Brain microvascular endothelial cell (primary cell): ENCODE data around the gene TMCO1.
A peak's percentile ranks its signal among the peaks of the same experiment; 100 is the strongest.
"Not testable (repeated sequence)": the region's sequence is repeated elsewhere in the genome, so short reads cannot be mapped to it uniquely, and the experiment has no call there.

ENCODE experiments used
- DNase-seq: peaks from one replicate; pipeline ENCODE4 v3.0.0-alpha.2; 2020
- H3K27ac ChIP-seq: fragments of 250-450 bp; sonication (Bioruptor Pico); 2 replicates; pipeline ENCODE4 v1.5.1; 2020; ENCODE audit warnings: mild to moderate bottlenecking, moderate library complexity
- H3K27me3 ChIP-seq: fragments of 250-450 bp; sonication (Bioruptor Pico); replicated peaks from 2 replicates; pipeline ENCODE4 v1.5.1; 2020; ENCODE audit warnings: mild to moderate bottlenecking
- H3K36me3 ChIP-seq: fragments of 250-450 bp; sonication (Bioruptor Pico); replicated peaks from 2 replicates; pipeline ENCODE4 v1.5.1; 2020; ENCODE audit warnings: mild to moderate bottlenecking
- H3K4me3 ChIP-seq: 2 replicates; pipeline ENCODE4 v1.5.1; 2011; ENCODE audit warnings: low read depth, mild to moderate bottlenecking, control low read depth, low read length, moderate library complexity
- in situ Hi-C: cut with HindIII; loops from 2 replicates; pipeline ENCODE4 v1.10.0; 2017; ENCODE audit warnings: low sequenced_read_pairs, low pct_ligation_motif_present
- TF ChIP-seq, protein P1 (sequence below): IDR thresholded peaks from 2 replicates; pipeline ENCODE4 v1.5.1; 2011; ENCODE audit warnings: low read depth, mild to moderate bottlenecking, moderate library complexity, low read length, control low read depth, inconsistent platforms; ENCODE audit errors: missing control alignments

Gene TMCO1

DNA sequence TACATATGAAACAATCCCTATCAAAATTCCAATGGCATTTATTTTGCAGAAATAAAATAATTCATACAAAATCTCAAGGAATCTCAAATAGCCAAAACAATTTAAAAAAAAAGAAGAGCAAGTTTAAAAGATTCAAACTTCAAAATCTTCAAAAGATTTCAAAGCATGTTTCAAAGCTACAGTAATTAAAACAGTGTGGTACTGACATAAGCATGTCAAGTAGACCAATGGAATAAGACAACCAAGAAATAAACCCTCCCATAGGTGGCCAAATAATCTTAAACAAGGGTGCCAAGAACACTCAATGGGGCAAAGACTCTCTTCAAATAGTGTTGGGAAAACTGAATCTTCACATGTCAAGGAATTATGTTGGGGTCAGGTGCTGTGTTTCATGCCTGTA lies 30.7 kb upstream of the TMCO1 start:
- Histone ChIP-seq H3K27me3 (no peaks in the 10 kb centered on the region), H3K4me3 (no peak overlapping the region), H3K36me3 (no peaks in the 10 kb centered on the region), H3K27ac (no peak overlapping the region)
- in situ Hi-C loops: no loop called here
- DNase-seq: no peak
- TF ChIP-seq, protein P1, sequence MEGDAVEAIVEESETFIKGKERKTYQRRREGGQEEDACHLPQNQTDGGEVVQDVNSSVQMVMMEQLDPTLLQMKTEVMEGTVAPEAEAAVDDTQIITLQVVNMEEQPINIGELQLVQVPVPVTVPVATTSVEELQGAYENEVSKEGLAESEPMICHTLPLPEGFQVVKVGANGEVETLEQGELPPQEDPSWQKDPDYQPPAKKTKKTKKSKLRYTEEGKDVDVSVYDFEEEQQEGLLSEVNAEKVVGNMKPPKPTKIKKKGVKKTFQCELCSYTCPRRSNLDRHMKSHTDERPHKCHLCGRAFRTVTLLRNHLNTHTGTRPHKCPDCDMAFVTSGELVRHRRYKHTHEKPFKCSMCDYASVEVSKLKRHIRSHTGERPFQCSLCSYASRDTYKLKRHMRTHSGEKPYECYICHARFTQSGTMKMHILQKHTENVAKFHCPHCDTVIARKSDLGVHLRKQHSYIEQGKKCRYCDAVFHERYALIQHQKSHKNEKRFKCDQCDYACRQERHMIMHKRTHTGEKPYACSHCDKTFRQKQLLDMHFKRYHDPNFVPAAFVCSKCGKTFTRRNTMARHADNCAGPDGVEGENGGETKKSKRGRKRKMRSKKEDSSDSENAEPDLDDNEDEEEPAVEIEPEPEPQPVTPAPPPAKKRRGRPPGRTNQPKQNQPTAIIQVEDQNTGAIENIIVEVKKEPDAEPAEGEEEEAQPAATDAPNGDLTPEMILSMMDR: no peak

GRCh38 chr1:165795894-165796293 lies 27.2 kb upstream of the TMCO1 start:
- TF ChIP-seq, protein P1: no peak
- Histone ChIP-seq H3K36me3 (no peaks in the 10 kb centered on the region), H3K27me3 (no peaks in the 10 kb centered on the region), H3K4me3 (no peak overlapping the region), H3K27ac (no peak overlapping the region)
- in situ Hi-C loops: no loop called here
- DNase-seq: no peak

GRCh38 chr1:165793951-165794350 lies 25.3 kb upstream of the TMCO1 start:
- in situ Hi-C loops: no loop called here
- DNase-seq: no peak
- no peak overlapping the region for H3K27ac ChIP-seq
- H3K36me3 ChIP-seq: no peaks in the 10 kb centered on the region
- H3K4me3 ChIP-seq: no peak overlapping the region
- no peaks in the 10 kb centered on the region for H3K27me3 ChIP-seq
- TF ChIP-seq, protein P1: no peak

DNA sequence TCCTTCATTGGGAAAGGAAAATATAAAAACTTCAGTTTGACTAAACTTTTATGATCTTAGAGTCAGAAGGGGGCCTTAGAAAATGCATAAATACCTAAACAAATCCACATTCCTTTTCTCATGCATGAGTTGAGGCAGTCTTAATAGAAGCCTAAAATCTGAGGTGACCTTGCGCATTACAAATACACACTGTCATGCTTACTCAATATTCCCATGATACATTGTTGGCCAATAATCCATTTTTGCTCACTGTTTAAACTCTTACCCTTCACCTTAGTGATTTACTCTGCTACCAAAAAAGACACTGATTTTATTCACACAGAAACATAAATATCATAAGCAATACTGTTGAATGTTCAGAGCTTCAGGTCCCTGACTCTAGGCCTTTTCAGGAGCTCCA lies 19.1 kb upstream of the TMCO1 start:
- Histone ChIP-seq H3K27ac (no peak overlapping the region), H3K27me3 (no peaks in the 10 kb centered on the region), H3K4me3 (no peak overlapping the region), H3K36me3 (no peaks in the 10 kb centered on the region)
- no peak for DNase-seq
- in situ Hi-C loops: no loop called here
- TF ChIP-seq, protein P1: no peak

GRCh38 chr1:165783519-165783918 lies 14.9 kb upstream of the TMCO1 start:
- DNase-seq, H3K27me3 ChIP-seq, H3K4me3 ChIP-seq, H3K36me3 ChIP-seq, H3K27ac ChIP-seq, in situ Hi-C loops: not testable (repeated sequence)

- DNase-seq, in situ Hi-C loops: not testable (repeated sequence)
Measured at GRCh38 chr1:165778197-165778596, 9.5 kb upstream of the TMCO1 start.

DNA sequence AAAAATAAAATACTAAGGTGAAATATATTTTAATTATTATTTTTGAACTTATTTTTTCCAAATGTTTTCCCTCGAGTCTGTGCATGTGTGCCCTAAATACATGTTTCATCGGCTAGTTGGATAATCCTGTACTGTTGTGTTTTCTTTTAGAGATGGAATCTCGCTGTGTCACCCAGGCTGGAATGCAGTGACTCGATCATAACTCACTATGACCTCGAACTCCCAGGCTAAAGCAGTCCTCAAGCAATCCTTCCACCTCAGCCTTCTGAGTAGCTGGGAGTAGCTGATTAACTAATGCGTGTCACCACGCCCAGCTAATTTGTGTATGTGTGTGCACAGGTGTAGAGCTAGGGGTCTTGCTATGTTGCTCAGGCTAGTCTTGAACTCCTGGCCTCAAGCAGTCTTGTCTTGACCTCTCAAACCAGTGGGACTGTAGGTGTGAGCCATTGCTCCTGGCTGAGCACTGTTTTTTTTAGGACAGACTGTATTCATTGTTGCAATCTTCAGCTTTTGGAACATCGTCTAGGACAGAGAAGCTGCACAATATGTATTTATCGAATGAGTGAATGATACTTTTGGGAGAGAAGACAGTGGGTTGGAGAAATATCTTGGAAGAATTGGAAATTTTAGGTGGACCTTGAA lies 4.8 kb upstream of the TMCO1 start:
- TF ChIP-seq, protein P1: no peak
- in situ Hi-C loops: no loop called here

More at GRCh38 chr1:165778197-165778596, 9.5 kb upstream of the TMCO1 start:
- not testable (repeated sequence) for H3K4me3 ChIP-seq, H3K27me3 ChIP-seq, H3K27ac ChIP-seq, H3K36me3 ChIP-seq

More for the DNA sequence above, 4.8 kb upstream of the TMCO1 start:
- no peaks in the 10 kb centered on the region for H3K36me3 ChIP-seq
- DNase-seq: peak; percentile 90
- no peaks in the 10 kb centered on the region for H3K27me3 ChIP-seq
- H3K4me3 ChIP-seq: no peak overlapping the region
- H3K27ac ChIP-seq: peak overlapping the region; percentile 81
